K562 (cell line): Measurements from ENCODE around the gene SLC9A2. TPM values are rescaled to one million over a fixed set of nuclear protein-coding genes. Genes with fewer than 3 reads are reported as not detected.
A peak's percentile ranks its signal among the peaks of the same experiment; 100 is the strongest.

ENCODE experiments used
- ARNT ChIP-seq, 2 experiments: fragments of 450-650 bp; IDR thresholded peaks; 2 replicates each; pipeline ENCODE4 v1.6.1; 2016; ENCODE audit warnings: mild to moderate bottlenecking in 1 of 2
- BHLHE40 ChIP-seq: IDR thresholded peaks from 2 replicates; pipeline ENCODE4 v1.6.1; 2011; ENCODE audit warnings: low read length, improper control_type of control experiment
- EGR1 ChIP-seq: fragments of 450-650 bp; conservative IDR thresholded peaks from 2 replicates; pipeline ENCODE4 v1.6.1; 2017; ENCODE audit warnings: mild to moderate bottlenecking
- HDAC6 ChIP-seq: IDR thresholded peaks from 2 replicates; pipeline ENCODE4 v1.6.1; 2012; ENCODE audit warnings: low read depth, mild to moderate bottlenecking, control low read depth, inconsistent platforms, low read length, moderate library complexity
- JUNB ChIP-seq: fragments of 450-650 bp; formaldehyde crosslinking; conservative IDR thresholded peaks from 2 replicates; pipeline ENCODE4 v1.4.0; 2020; ENCODE audit warnings: mild to moderate bottlenecking
- LEF1 ChIP-seq: fragments of 450-650 bp; IDR thresholded peaks from 2 replicates; pipeline ENCODE4 v1.6.1; 2016; ENCODE audit warnings: mild to moderate bottlenecking
- MLX ChIP-seq, 2 experiments: fragments of 450-650 bp in 1 of 2; sonication (generic) in 1 of 2; formaldehyde crosslinking; conservative IDR thresholded peaks; 2 replicates each; pipeline versions ENCODE4 v1.4.0 to v1.8.1; 2020 to 2022; ENCODE audit warnings: mild to moderate bottlenecking in 1 of 2, missing genetic modification reagents in 1 of 2
- NBN ChIP-seq: fragments of 450-650 bp; IDR thresholded peaks from 2 replicates; pipeline ENCODE4 v1.6.1; 2016; ENCODE audit warnings: low read depth, mild to moderate bottlenecking
- POLR3G ChIP-seq: IDR thresholded peaks from 2 replicates; pipeline ENCODE4 v1.6.1; 2011; ENCODE audit not compliant: insufficient read length, insufficient replicate concordance; ENCODE audit errors: extremely low read depth
- SMARCA4 ChIP-seq: fragments of 450-650 bp; IDR thresholded peaks from 2 replicates; pipeline ENCODE4 v1.6.1; 2016
- SMC3 ChIP-seq: conservative IDR thresholded peaks from 2 replicates; pipeline ENCODE4 v1.6.1; 2011; ENCODE audit warnings: low read depth, low read length, improper control_type of control experiment; ENCODE audit not compliant: insufficient read depth
- SRSF9 ChIP-seq: fragments of 200-400 bp; formaldehyde crosslinking; IDR thresholded peaks from 2 replicates; pipeline ENCODE4 v1.6.1; 2017; ENCODE audit warnings: low read depth, low read length, borderline replicate concordance
- STAT5A ChIP-seq: IDR thresholded peaks from 2 replicates; pipeline ENCODE4 v1.6.1; 2012; ENCODE audit warnings: low read length, inconsistent platforms, borderline replicate concordance
- SUPT5H ChIP-seq: fragments of 450-650 bp; IDR thresholded peaks from 2 replicates; pipeline ENCODE4 v1.6.1; 2016
- ZBTB8A ChIP-seq: fragments of 450-650 bp; IDR thresholded peaks from 2 replicates; pipeline ENCODE4 v1.6.1; 2018; ENCODE audit warnings: mild to moderate bottlenecking, moderate library complexity; ENCODE audit not compliant: partially characterized antibody
- ZNF740 ChIP-seq, 3 experiments: fragments of 200-800 bp in 1 of 3; sonication (Bioruptor generic) in 1 of 3; sonication (generic) in 1 of 3; formaldehyde crosslinking in 1 of 3; IDR thresholded peaks; 2 replicates each; pipeline versions ENCODE4 v1.6.1 to v1.8.0; 2016 to 2022; ENCODE audit warnings: mild to moderate bottlenecking in 2 of 3, missing compliant biosample characterization in 2 of 3, missing genetic modification characterization in 2 of 3, missing genetic modification reagents in 1 of 3
- ZNF79 ChIP-seq: fragments of 250-450 bp; sonication (Bioruptor Pico); IDR thresholded peaks from 2 replicates; pipeline ENCODE4 v1.4.0; 2020; ENCODE audit warnings: low read depth, mild to moderate bottlenecking, moderate library complexity
- polyA plus RNA-seq, 8 experiments: library from polyadenylated mRNA; depleted of rRNA in 4 of 8; stranded (reverse) in 5 of 8; unstranded in 3 of 8; fragments of >200 nt; fragmentation: Nextera tagmentation in 2 of 8; fragmentation: Illumina TruSeq in 1 of 8; extraction: Ambion mirVana in 2 of 8; extraction: Trizol in 1 of 8; gene quantifications; 2 replicates each; pipeline versions ENCODE4 v1.2.1 to v1.2.3, GENCODE V29; 2011 to 2014; ENCODE audit warnings: inconsistent platforms in 1 of 8, missing spikeins in 1 of 8
- total RNA-seq, 7 experiments: library from RNA; depleted of rRNA in 6 of 7; stranded (reverse); fragments of >200 nt in 6 of 7; fragmentation: Illumina TruSeq in 2 of 7; extraction: Trizol in 2 of 7; gene quantifications; 2 replicates each; pipeline versions ENCODE4 v1.2.1 to v1.2.3, GENCODE V29; 2011 to 2021; ENCODE audit warnings: low replicate concordance in 1 of 7
- TF ChIP-seq, protein P1 (sequence below): fragments of 150-350 bp; IDR thresholded peaks from 2 replicates; pipeline ENCODE4 v1.6.1; 2014; ENCODE audit warnings: low read depth, mild to moderate bottlenecking, low read length, borderline replicate concordance
- TF ChIP-seq, protein P2 (sequence below), 2 experiments: fragments of 450-650 bp; IDR thresholded peaks; 2 replicates each; pipeline ENCODE4 v1.6.1; 2016
- TF ChIP-seq, protein P3 (sequence below): fragments of 200-800 bp; sonication (Bioruptor generic); IDR thresholded peaks from 2 replicates; pipeline ENCODE4 v1.6.1; 2017; ENCODE audit warnings: missing genetic modification characterization, missing compliant biosample characterization

The SLC9A2 gene
- total and polyA plus RNA-seq, 9 of the 15 experiments (the other 6 are each of a cell fraction or from before 2014, with no cell fraction given) = 0.45 to 3.3 (median 1.6) TPM

GRCh38 chr2:102634831-102635241, 15.5 kb downstream of the SLC9A2 start (continued):
- no peak for TF ChIP-seq ZBTB8A
- peak; percentile 86 for TF ChIP-seq STAT5A
- no peak for TF ChIP-seq SMC3
- TF ChIP-seq SUPT5H = peak; percentile 47; the same call in 1 of the 2 replicates
- TF ChIP-seq, protein P1, sequence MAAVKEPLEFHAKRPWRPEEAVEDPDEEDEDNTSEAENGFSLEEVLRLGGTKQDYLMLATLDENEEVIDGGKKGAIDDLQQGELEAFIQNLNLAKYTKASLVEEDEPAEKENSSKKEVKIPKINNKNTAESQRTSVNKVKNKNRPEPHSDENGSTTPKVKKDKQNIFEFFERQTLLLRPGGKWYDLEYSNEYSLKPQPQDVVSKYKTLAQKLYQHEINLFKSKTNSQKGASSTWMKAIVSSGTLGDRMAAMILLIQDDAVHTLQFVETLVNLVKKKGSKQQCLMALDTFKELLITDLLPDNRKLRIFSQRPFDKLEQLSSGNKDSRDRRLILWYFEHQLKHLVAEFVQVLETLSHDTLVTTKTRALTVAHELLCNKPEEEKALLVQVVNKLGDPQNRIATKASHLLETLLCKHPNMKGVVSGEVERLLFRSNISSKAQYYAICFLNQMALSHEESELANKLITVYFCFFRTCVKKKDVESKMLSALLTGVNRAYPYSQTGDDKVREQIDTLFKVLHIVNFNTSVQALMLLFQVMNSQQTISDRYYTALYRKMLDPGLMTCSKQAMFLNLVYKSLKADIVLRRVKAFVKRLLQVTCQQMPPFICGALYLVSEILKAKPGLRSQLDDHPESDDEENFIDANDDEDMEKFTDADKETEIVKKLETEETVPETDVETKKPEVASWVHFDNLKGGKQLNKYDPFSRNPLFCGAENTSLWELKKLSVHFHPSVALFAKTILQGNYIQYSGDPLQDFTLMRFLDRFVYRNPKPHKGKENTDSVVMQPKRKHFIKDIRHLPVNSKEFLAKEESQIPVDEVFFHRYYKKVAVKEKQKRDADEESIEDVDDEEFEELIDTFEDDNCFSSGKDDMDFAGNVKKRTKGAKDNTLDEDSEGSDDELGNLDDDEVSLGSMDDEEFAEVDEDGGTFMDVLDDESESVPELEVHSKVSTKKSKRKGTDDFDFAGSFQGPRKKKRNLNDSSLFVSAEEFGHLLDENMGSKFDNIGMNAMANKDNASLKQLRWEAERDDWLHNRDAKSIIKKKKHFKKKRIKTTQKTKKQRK = no peak
- no peak for TF ChIP-seq JUNB (CRISPR knock-in tag)
- TF ChIP-seq SMARCA4 = peak; percentile 84
- no peak; a peak in 1 of 4 replicates for TF ChIP-seq ARNT (IDR thresholded peaks at IDR 0.05)
- no peak for TF ChIP-seq SRSF9
- TF ChIP-seq BHLHE40 = peak; percentile 60
- TF ChIP-seq ZNF79 (CRISPR knock-in tag) = no peak
- TF ChIP-seq, protein P2, sequence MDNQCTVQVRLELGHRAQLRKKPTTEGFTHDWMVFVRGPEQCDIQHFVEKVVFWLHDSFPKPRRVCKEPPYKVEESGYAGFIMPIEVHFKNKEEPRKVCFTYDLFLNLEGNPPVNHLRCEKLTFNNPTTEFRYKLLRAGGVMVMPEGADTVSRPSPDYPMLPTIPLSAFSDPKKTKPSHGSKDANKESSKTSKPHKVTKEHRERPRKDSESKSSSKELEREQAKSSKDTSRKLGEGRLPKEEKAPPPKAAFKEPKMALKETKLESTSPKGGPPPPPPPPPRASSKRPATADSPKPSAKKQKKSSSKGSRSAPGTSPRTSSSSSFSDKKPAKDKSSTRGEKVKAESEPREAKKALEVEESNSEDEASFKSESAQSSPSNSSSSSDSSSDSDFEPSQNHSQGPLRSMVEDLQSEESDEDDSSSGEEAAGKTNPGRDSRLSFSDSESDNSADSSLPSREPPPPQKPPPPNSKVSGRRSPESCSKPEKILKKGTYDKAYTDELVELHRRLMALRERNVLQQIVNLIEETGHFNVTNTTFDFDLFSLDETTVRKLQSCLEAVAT (IDR thresholded peaks at IDR 0.05) = 0 out of 4 replicates have a peak, but pooled peaks of 1 of the 2 experiments have one; percentile 55
- no peak for TF ChIP-seq HDAC6
- no peak for TF ChIP-seq ZNF740 (CRISPR knock-in tag; IDR thresholded peaks at IDR 0.05)
- TF ChIP-seq ZNF740 (tag; IDR thresholded peaks at IDR 0.05) = no peak
- 0 out of 2 replicates have a peak, but pooled peaks have one; percentile 21 for TF ChIP-seq NBN
- TF ChIP-seq, protein P3, sequence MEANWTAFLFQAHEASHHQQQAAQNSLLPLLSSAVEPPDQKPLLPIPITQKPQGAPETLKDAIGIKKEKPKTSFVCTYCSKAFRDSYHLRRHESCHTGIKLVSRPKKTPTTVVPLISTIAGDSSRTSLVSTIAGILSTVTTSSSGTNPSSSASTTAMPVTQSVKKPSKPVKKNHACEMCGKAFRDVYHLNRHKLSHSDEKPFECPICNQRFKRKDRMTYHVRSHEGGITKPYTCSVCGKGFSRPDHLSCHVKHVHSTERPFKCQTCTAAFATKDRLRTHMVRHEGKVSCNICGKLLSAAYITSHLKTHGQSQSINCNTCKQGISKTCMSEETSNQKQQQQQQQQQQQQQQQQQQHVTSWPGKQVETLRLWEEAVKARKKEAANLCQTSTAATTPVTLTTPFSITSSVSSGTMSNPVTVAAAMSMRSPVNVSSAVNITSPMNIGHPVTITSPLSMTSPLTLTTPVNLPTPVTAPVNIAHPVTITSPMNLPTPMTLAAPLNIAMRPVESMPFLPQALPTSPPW (CRISPR knock-in tag) = peak; percentile 31; the same call in 1 of the 2 replicates
- peak; percentile 66 for TF ChIP-seq LEF1
- TF ChIP-seq MLX (CRISPR knock-in tag; conservative IDR thresholded peaks at IDR 0.05) = no peak
- TF ChIP-seq EGR1 = peak; percentile 59
- TF ChIP-seq POLR3G = no peak
